ENCODE measurements around the gene CYP2A13. TPM values are rescaled to one million over a fixed set of nuclear protein-coding genes. Genes with fewer than 3 reads are reported as not detected.
A peak's percentile ranks its signal among the peaks of the same experiment; 100 is the strongest.
"Not testable (repeated sequence)": the region's sequence is repeated elsewhere in the genome, so short reads cannot be mapped to it uniquely, and the experiment has no call there.

The CYP2A13 gene, protein sequence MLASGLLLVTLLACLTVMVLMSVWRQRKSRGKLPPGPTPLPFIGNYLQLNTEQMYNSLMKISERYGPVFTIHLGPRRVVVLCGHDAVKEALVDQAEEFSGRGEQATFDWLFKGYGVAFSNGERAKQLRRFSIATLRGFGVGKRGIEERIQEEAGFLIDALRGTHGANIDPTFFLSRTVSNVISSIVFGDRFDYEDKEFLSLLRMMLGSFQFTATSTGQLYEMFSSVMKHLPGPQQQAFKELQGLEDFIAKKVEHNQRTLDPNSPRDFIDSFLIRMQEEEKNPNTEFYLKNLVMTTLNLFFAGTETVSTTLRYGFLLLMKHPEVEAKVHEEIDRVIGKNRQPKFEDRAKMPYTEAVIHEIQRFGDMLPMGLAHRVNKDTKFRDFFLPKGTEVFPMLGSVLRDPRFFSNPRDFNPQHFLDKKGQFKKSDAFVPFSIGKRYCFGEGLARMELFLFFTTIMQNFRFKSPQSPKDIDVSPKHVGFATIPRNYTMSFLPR
- polyA plus RNA-seq, result not detected
- long read RNA-seq, donor 1, result 0 reads
- long read RNA-seq, donor 2, result 0 reads
- long read RNA-seq, donor 3, result 0 reads
- long read RNA-seq, donor 4, result 0 reads
- long read RNA-seq, donor 5, result 0 reads
- long read RNA-seq, donor 6, result 0 reads
- long read RNA-seq, donor 7, result 0 reads
- long read RNA-seq, donor 8, result 0 reads
- long read RNA-seq, donor 9, result 0 reads
- long read RNA-seq, donor 10, result 0 reads

DNA sequence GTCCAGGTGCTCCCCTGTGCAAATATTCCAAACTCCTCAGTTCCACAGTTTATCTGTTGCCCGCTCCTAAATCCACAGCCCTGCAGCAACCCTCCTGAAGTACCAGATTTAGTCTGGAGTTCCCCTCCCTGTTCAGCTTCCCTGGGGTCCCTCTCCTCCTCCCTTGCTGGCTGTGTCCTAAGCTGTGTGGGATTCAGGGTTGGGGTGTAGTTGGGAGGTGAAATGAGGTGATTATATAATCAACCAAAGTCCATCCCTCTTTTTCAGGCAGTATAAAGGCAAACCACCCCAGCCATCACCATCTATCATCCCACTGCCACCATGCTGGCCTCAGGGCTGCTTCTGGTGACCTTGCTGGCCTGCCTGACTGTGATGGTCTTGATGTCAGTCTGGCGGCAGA, at the start of gene CYP2A13:
CYP2A13 (plus strand) TSS at position 301 of the 400 bp plus-strand sequence; CDS start at position 322, 21 bp downstream.
- no peak for FAIRE-seq
- Histone ChIP-seq H3K27me3 (ENCODE audit: control insufficient read depth in 3 of 3, insufficient read depth in 3 of 3, low read length in 3 of 3) (peaks cover 0 to 32% (median 12%) of the 10 kb centered on the region in 3 donors), H3K36me3 (ENCODE audit: control insufficient read depth in 3 of 3, insufficient read depth in 2 of 3, low read depth in 1 of 3, low read length in 3 of 3) (no peaks in the 10 kb centered on the region), H3K27ac (ENCODE audit: low read depth in 1 of 3, low read length in 2 of 3) (no peak within 1 kb of the TSS), H3K4me3 (ENCODE audit: low read depth in 1 of 3, low read length in 3 of 3) (no peak within 1 kb of the TSS), H3K4me1 (ENCODE audit: control insufficient read depth in 3 of 3, insufficient read depth in 2 of 3, low read depth in 1 of 3, low read length in 2 of 3) (no peaks in the 10 kb centered on the region), H3K9me3 (ENCODE audit: control insufficient read depth in 2 of 2, insufficient read depth in 1 of 2, low read depth in 1 of 2, low read length in 1 of 2) (no peaks in the 10 kb centered on the region)
- no peak for DNase-seq
- 59 to 78% (median 71%) methylated on average over 2 of the region's 2 CpGs for WGBS, 3 donors

DNA sequence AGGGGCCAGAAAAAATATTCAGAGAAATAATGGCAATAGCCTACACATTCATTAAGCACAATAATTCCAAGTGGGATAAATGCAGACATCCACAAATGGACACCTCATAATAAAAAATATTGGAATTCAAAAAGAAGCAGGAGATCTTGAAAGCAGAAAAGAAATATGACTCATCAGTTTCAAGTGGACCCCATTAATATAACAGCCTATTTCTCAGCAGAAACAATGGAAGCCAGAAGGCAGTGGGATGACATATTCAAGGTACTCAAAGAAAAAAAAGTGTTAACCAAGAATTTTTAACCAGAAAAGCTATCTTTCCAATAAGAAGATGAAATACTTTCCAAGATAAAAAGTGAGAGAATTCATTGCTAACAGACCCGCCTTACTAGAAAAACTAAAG, 48.4 kb upstream of the CYP2A13 start:
- H3K27me3 ChIP-seq (ENCODE audit: control insufficient read depth in 3 of 3, insufficient read depth in 3 of 3, low read length in 3 of 3), result no peaks in the 10 kb centered on the region
- H3K27ac ChIP-seq (ENCODE audit: low read depth in 1 of 3, low read length in 2 of 3), result no peak overlapping the region
- DNase-seq (no peak), FAIRE-seq (no peak)
- no peaks in the 10 kb centered on the region for H3K36me3 ChIP-seq (ENCODE audit: control insufficient read depth in 3 of 3, insufficient read depth in 2 of 3, low read depth in 1 of 3, low read length in 3 of 3)
- no peak overlapping the region for H3K4me3 ChIP-seq (ENCODE audit: low read depth in 1 of 3, low read length in 3 of 3)
- no peaks in the 10 kb centered on the region for H3K4me1 ChIP-seq (ENCODE audit: control insufficient read depth in 3 of 3, insufficient read depth in 2 of 3, low read depth in 1 of 3, low read length in 2 of 3)
- 97 to 100% (median 98%) methylated on average over 1 of the region's 1 CpG for WGBS, 3 donors
- no peaks in the 10 kb centered on the region for H3K9me3 ChIP-seq (ENCODE audit: control insufficient read depth in 2 of 2, insufficient read depth in 1 of 2, low read depth in 1 of 2, low read length in 1 of 2)

DNA sequence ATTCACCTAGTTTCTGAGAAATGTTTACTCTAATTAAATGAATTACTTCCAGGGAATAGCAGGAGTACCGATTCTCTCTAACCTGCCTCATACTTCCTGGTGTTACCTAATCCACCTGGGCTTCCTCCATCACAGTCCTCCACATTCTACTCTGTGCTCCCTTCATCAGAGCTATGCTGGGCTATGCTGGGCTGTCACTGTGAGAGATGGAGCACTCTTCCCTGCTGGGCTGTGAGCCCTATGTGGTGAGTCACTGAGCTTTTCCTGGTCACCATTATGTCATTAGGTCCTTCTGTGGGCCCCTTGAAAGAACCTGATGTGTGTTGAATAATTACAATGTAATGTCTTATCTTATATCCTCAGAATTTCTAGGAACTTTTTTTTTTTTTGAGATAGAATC, 43.2 kb upstream of the CYP2A13 start:
- H3K4me3 ChIP-seq (ENCODE audit: low read depth in 1 of 3, low read length in 3 of 3); DNase-seq; H3K9me3 ChIP-seq (ENCODE audit: control insufficient read depth in 2 of 2, insufficient read depth in 1 of 2, low read depth in 1 of 2, low read length in 1 of 2); H3K27ac ChIP-seq (ENCODE audit: low read depth in 1 of 3, low read length in 2 of 3); H3K27me3 ChIP-seq (ENCODE audit: control insufficient read depth in 3 of 3, insufficient read depth in 3 of 3, low read length in 3 of 3); FAIRE-seq; H3K36me3 ChIP-seq (ENCODE audit: control insufficient read depth in 3 of 3, insufficient read depth in 2 of 3, low read depth in 1 of 3, low read length in 3 of 3); H3K4me1 ChIP-seq (ENCODE audit: control insufficient read depth in 3 of 3, insufficient read depth in 2 of 3, low read depth in 1 of 3, low read length in 2 of 3): not testable (repeated sequence)
- 17 to 41% (median 21%) methylated on average over 1 of the region's 1 CpG for WGBS, 3 donors

DNA sequence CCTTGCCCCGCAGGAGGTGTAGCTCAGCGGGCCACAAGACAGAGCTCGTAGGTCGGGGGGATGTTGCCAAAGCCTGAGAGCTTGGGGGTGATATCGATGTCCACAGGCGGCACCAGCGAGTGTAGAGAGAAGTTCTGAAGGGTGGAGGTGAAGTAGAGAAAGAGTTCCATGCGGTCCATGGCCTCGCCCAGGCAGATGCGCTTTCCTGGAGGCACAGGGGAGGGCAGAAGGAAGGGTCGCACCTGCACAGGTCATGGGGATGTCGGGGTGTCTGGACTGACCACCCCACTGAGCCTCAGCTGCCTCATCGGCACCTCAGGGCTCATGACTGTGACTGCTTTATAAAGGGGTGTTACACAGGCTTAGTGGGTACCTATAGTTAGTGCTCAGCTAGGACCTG, 37.8 kb upstream of the CYP2A13 start:
- Histone ChIP-seq H3K4me1 (ENCODE audit: control insufficient read depth in 3 of 3, insufficient read depth in 2 of 3, low read depth in 1 of 3, low read length in 2 of 3) (no peaks in the 10 kb centered on the region), H3K4me3 (ENCODE audit: low read depth in 1 of 3, low read length in 3 of 3) (no peak overlapping the region), H3K9me3 (ENCODE audit: control insufficient read depth in 2 of 2, insufficient read depth in 1 of 2, low read depth in 1 of 2, low read length in 1 of 2) (no peaks in the 10 kb centered on the region), H3K27ac (ENCODE audit: low read depth in 1 of 3, low read length in 2 of 3) (no peak overlapping the region), H3K27me3 (ENCODE audit: control insufficient read depth in 3 of 3, insufficient read depth in 3 of 3, low read length in 3 of 3) (peaks cover 0 to 4% (median 3%) of the 10 kb centered on the region in 3 donors), H3K36me3 (ENCODE audit: control insufficient read depth in 3 of 3, insufficient read depth in 2 of 3, low read depth in 1 of 3, low read length in 3 of 3) (no peaks in the 10 kb centered on the region)
- WGBS, 3 donors, result 82 to 87% (median 83%) methylated on average over 13 of the region's 13 CpGs
- DNase-seq, result no peak
- FAIRE-seq, result no peak

DNA sequence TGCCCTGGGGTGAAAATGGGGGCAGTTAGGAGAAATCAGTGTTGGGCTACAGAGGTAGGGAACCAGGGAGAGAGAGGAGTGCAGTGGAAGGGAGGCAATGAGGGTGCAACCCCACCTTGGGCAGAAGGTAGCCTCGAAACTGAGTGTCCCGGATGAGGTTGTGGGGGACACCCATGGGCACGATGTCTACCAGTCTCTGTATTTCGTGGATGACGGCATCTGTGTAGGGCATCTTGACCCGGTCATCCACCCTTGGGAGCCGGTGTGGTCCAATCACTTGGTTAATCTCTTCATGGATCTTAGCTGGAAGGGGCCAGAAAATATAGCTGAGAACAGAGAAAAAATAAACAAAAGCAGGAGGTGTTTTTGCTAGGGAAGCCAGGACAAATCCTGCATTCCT, 36.1 kb upstream of the CYP2A13 start:
- not testable (repeated sequence) for H3K4me1 ChIP-seq (ENCODE audit: control insufficient read depth in 3 of 3, insufficient read depth in 2 of 3, low read depth in 1 of 3, low read length in 2 of 3); H3K27me3 ChIP-seq (ENCODE audit: control insufficient read depth in 3 of 3, insufficient read depth in 3 of 3, low read length in 3 of 3); H3K4me3 ChIP-seq (ENCODE audit: low read depth in 1 of 3, low read length in 3 of 3); H3K27ac ChIP-seq (ENCODE audit: low read depth in 1 of 3, low read length in 2 of 3); H3K36me3 ChIP-seq (ENCODE audit: control insufficient read depth in 3 of 3, insufficient read depth in 2 of 3, low read depth in 1 of 3, low read length in 3 of 3); H3K9me3 ChIP-seq (ENCODE audit: control insufficient read depth in 2 of 2, insufficient read depth in 1 of 2, low read depth in 1 of 2, low read length in 1 of 2); DNase-seq; FAIRE-seq
- 85 to 93% (median 86%) methylated on average over 7 of the region's 7 CpGs for WGBS, 3 donors

DNA sequence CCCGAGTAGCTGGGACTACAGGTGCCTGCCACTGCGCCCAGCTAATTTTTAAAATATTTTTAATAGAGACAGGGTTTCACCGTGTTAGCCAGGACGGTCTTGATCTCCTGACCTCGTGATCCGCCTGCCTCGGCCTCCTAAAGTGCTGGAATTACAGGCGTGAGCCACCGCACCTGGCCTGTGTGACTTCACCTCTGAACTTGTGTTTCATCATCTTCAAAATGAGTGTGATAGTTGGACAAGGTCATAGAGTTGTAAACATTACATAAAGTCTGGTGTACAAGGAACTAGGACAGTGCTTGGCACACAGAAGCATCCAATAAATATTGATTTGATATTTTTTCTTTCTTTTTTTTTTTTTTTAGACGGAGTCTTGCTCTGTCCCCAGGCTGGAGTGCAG, 34.9 kb upstream of the CYP2A13 start:
- not testable (repeated sequence) for FAIRE-seq; H3K9me3 ChIP-seq (ENCODE audit: control insufficient read depth in 2 of 2, insufficient read depth in 1 of 2, low read depth in 1 of 2, low read length in 1 of 2); H3K4me3 ChIP-seq (ENCODE audit: low read depth in 1 of 3, low read length in 3 of 3); H3K36me3 ChIP-seq (ENCODE audit: control insufficient read depth in 3 of 3, insufficient read depth in 2 of 3, low read depth in 1 of 3, low read length in 3 of 3); H3K27ac ChIP-seq (ENCODE audit: low read depth in 1 of 3, low read length in 2 of 3); H3K4me1 ChIP-seq (ENCODE audit: control insufficient read depth in 3 of 3, insufficient read depth in 2 of 3, low read depth in 1 of 3, low read length in 2 of 3)
- 38 to 68% (median 54%) methylated on average over 10 of the region's 10 CpGs for WGBS, 3 donors
- peak in 1 of 2 donors; percentile 18 for DNase-seq
- peaks cover 0 to 11% (median 7%) of the 10 kb centered on the region in 3 donors for H3K27me3 ChIP-seq (ENCODE audit: control insufficient read depth in 3 of 3, insufficient read depth in 3 of 3, low read length in 3 of 3)

DNA sequence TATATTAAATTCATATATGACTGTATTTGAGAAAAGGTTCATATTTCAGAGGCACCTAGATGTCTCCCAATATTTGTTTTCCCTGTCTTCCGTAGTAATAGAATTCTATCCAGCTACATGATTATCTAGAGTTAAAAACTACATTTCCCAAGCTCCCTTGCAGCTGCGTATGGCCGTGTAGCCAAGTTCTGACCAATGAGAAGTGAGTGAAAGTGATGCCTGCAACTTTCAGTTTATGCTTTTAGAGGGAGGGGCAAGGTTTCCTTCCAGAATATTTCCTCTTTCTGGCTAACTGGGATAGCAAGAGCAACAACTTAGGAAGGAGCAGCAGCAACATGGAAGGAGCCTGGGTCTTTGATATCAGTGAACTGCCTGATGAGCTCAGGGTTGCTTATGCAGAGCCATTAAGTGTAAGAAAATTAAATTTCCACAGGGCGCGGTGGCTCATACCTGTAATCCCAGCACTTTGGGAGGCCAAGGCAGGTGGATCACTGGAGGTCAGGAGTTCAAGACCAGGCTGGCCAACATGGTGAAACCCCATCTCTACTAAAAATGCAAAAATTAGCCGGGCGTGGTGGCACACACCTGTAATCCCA, 23.2 kb upstream of the CYP2A13 start:
- FAIRE-seq (no peak), DNase-seq (peak; percentile 37 to 42)
- H3K9me3 ChIP-seq (ENCODE audit: control insufficient read depth in 2 of 2, insufficient read depth in 1 of 2, low read depth in 1 of 2, low read length in 1 of 2), result no peaks in the 10 kb centered on the region
- no peak overlapping the region for H3K4me3 ChIP-seq (ENCODE audit: low read depth in 1 of 3, low read length in 3 of 3)
- no peaks in the 10 kb centered on the region for H3K4me1 ChIP-seq (ENCODE audit: control insufficient read depth in 3 of 3, insufficient read depth in 2 of 3, low read depth in 1 of 3, low read length in 2 of 3)
- H3K27ac ChIP-seq (ENCODE audit: low read depth in 1 of 3, low read length in 2 of 3), result no peak overlapping the region
- 60 to 62% (median 61%) methylated on average over 7 of the region's 7 CpGs for WGBS, 3 donors
- peaks cover 0 to 12% (median 0%) of the 10 kb centered on the region in 3 donors for H3K27me3 ChIP-seq (ENCODE audit: control insufficient read depth in 3 of 3, insufficient read depth in 3 of 3, low read length in 3 of 3)
- H3K36me3 ChIP-seq (ENCODE audit: control insufficient read depth in 3 of 3, insufficient read depth in 2 of 3, low read depth in 1 of 3, low read length in 3 of 3), result no peaks in the 10 kb centered on the region

DNA sequence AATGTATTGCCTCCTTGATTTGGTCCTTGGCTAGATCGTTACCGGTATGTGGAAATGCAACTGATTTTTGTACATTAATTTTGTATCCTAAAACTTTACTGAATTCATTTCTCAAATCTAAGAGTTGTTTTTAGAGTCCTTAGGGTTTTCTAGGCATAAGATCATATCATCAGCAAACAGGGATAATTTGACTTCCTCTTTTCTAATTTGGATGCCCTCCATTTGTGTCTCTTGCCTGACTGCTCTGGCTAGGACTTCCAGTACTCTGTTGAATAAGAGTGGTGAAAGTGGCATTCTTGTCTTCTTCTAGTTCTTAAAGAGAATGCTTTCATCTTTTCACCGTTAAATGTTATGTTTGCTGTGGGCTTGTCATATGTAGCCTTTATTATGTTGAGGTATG, 12.0 kb upstream of the CYP2A13 start:
- Histone ChIP-seq H3K4me1 (ENCODE audit: control insufficient read depth in 3 of 3, insufficient read depth in 2 of 3, low read depth in 1 of 3, low read length in 2 of 3) (no peaks in the 10 kb centered on the region), H3K36me3 (ENCODE audit: control insufficient read depth in 3 of 3, insufficient read depth in 2 of 3, low read depth in 1 of 3, low read length in 3 of 3) (no peaks in the 10 kb centered on the region), H3K9me3 (ENCODE audit: control insufficient read depth in 2 of 2, insufficient read depth in 1 of 2, low read depth in 1 of 2, low read length in 1 of 2) (peaks cover 0 to 2% of the 10 kb centered on the region in 2 donors), H3K4me3 (ENCODE audit: low read depth in 1 of 3, low read length in 3 of 3) (no peak overlapping the region), H3K27ac (ENCODE audit: low read depth in 1 of 3, low read length in 2 of 3) (no peak overlapping the region), H3K27me3 (ENCODE audit: control insufficient read depth in 3 of 3, insufficient read depth in 3 of 3, low read length in 3 of 3) (peaks cover 0 to 2% (median 1%) of the 10 kb centered on the region in 3 donors)
- WGBS, 3 donors, result 90 to 95% (median 94%) methylated on average over 3 of the region's 3 CpGs
- no peak for DNase-seq
- no peak for FAIRE-seq

All from small intestine (tissue), 16 donors.